Calu3 (cell line): ENCODE measurements around the gene USH2A. TPM values are rescaled to one million over a fixed set of nuclear protein-coding genes. Genes with fewer than 3 reads are reported as not detected.

ENCODE experiments used
- BruUV-seq: library from RNA; stranded (reverse); fragments of 400-500 nt; replicated peaks from 2 replicates; lab custom pipeline; 2021; lab: Mats Ljungman, UMichigan
- CTCF ChIA-PET: fragments of 300-600 bp; sonication (Branson Sonifier 250); formaldehyde crosslinking; loops from one replicate; lab custom pipeline; 2022; ENCODE audit warnings: antibody characterized with exemption; lab: Charles Lee
- DNase-seq: peaks from one replicate; pipeline ENCODE4 v3.0.0; 2022
- H3K27ac Mint-ChIP-seq: one replicate; pipeline ENCODE4 v1.8.0; 2022; ENCODE audit warnings: mixed read lengths; ENCODE audit not compliant: unreplicated experiment
- H3K27me3 Mint-ChIP-seq: one replicate; pipeline ENCODE4 v1.8.0; 2022; ENCODE audit warnings: mixed read lengths; ENCODE audit not compliant: unreplicated experiment
- H3K36me3 Mint-ChIP-seq: one replicate; pipeline ENCODE4 v1.8.0; 2022; ENCODE audit warnings: mild to moderate bottlenecking, moderate library complexity, mixed read lengths; ENCODE audit not compliant: insufficient read depth, unreplicated experiment
- H3K4me1 Mint-ChIP-seq: one replicate; pipeline ENCODE4 v1.8.0; 2022; ENCODE audit warnings: mild to moderate bottlenecking, low read depth, mixed read lengths; ENCODE audit not compliant: unreplicated experiment
- H3K4me3 Mint-ChIP-seq: one replicate; pipeline ENCODE4 v1.8.0; 2022; ENCODE audit warnings: mild to moderate bottlenecking, low read depth, moderate library complexity, mixed read lengths; ENCODE audit not compliant: unreplicated experiment
- H3K9me3 Mint-ChIP-seq: one replicate; pipeline ENCODE4 v1.8.0; 2022; ENCODE audit warnings: low read depth, mixed read lengths; ENCODE audit not compliant: unreplicated experiment
- intact Hi-C: fragments of 100-400 bp; cut with micrococcal nuclease; formaldehyde crosslinking; loops from one replicate; pipeline ENCODE4 v1.10.0; 2022; ENCODE audit not compliant: unreplicated experiment
- total RNA-seq: library from RNA; stranded (reverse); gene quantifications from 2 replicates; pipeline ENCODE4 v1.2.3, GENCODE V29; 2022
- TF ChIP-seq, protein P1 (sequence below): fragments of 200-600 bp; IDR thresholded peaks from one replicate; pipeline ENCODE4 v1.8.0; 2022; ENCODE audit warnings: antibody characterized with exemption; ENCODE audit not compliant: unreplicated experiment

Gene USH2A
- total RNA-seq, 1 experiment from 2014 or later = not detected

DNA sequence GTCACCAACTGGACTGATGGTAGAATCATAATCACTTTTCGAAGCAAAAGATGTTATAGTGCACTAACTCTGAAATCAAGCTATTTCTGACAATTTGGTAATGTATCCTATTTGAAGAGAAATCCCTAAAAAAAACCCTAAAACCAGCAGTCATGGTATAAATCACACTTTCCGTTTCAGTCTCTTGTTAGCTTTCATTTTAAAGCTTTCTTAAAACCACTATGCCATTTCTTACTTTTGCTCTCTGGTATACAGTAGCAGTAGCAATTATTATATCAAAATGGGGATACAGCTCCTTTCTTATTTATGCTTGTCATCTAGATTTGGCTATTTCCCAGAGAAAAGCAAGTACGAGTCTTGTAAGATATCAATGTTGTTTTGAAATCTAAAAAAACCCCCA is 532.8 kb downstream of the USH2A start:
- no peak overlapping the region for H3K27ac Mint-ChIP-seq
- no peaks in the 10 kb centered on the region for H3K9me3 Mint-ChIP-seq
- no peaks in the 10 kb centered on the region for H3K36me3 Mint-ChIP-seq
- no peak for DNase-seq
- TF ChIP-seq, protein P1, sequence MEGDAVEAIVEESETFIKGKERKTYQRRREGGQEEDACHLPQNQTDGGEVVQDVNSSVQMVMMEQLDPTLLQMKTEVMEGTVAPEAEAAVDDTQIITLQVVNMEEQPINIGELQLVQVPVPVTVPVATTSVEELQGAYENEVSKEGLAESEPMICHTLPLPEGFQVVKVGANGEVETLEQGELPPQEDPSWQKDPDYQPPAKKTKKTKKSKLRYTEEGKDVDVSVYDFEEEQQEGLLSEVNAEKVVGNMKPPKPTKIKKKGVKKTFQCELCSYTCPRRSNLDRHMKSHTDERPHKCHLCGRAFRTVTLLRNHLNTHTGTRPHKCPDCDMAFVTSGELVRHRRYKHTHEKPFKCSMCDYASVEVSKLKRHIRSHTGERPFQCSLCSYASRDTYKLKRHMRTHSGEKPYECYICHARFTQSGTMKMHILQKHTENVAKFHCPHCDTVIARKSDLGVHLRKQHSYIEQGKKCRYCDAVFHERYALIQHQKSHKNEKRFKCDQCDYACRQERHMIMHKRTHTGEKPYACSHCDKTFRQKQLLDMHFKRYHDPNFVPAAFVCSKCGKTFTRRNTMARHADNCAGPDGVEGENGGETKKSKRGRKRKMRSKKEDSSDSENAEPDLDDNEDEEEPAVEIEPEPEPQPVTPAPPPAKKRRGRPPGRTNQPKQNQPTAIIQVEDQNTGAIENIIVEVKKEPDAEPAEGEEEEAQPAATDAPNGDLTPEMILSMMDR = no peak
- H3K27me3 Mint-ChIP-seq = no peaks in the 10 kb centered on the region
- intact Hi-C loops = no loop called here
- no TSS peak for BruUV-seq
- H3K4me1 Mint-ChIP-seq = no peaks in the 10 kb centered on the region
- H3K4me3 Mint-ChIP-seq = no peak overlapping the region
- CTCF ChIA-PET = no interaction called here

DNA sequence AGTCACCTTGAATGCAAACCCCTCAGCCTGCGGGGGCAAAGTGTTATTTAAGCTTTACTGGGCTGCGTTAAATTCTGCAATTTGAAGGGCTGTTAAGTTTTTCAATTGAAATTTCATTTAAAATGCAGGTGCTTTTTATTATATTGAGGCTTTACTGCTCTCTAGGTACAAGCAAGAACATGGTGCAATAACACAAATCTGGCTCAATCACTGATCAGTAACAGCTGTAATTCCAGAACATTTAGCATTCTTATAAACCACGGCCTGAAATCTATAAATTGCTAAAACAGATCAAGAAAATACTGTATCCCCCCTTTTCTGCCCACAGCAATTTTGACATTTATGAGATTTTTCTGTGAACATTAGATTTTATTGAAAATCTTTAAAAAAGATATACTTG is 533.4 kb downstream of the USH2A start:
- H3K27ac Mint-ChIP-seq = no peak overlapping the region
- no TSS peak for BruUV-seq
- H3K4me1 Mint-ChIP-seq = no peaks in the 10 kb centered on the region
- H3K9me3 Mint-ChIP-seq = no peaks in the 10 kb centered on the region
- intact Hi-C loops = no loop called here
- CTCF ChIA-PET = no interaction called here
- no peaks in the 10 kb centered on the region for H3K36me3 Mint-ChIP-seq
- no peak overlapping the region for H3K4me3 Mint-ChIP-seq
- H3K27me3 Mint-ChIP-seq = no peaks in the 10 kb centered on the region
- DNase-seq = no peak
- TF ChIP-seq, protein P1 = no peak

DNA sequence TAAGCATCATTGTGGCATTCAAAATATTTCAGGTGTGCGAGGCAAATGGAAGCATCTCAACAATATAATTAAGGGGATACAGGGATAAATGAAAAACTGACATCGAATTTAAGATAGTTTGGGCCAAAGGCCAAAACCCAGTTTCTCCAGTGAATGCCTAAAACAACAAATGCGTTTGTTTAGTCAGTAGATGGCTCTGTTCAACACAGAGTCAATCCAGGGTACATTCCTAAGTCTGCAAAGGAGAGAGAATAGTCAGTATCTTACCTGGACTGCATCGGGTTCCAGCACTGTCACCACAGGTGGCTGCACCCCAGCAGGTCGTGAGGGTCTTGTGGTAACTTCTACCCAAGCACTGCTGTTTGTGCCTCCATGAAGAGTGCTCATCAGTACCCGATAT is 535.1 kb downstream of the USH2A start:
- Mint-ChIP-seq H3K9me3 (no peaks in the 10 kb centered on the region), H3K4me3 (no peak overlapping the region)

DNA sequence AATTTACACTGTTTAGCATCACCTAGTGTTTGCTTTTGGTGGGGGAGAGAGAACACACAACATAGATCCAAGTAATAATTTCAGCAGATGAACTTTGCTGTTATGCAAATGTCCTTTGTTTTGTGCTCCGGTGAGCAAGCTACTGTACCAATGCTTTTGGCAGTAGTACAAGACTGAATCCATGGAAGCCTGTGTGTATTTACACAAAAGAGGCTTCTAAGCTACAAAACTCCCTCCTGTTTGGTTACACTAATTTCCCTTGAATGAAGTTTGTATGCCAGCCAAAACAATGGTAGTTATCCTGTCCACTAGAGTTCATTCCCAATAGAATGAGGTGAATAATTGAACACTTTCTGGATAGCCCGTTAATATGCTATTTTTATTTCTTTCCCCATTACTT is 535.6 kb downstream of the USH2A start:
- DNase-seq = no peak
- H3K27me3 Mint-ChIP-seq = no peaks in the 10 kb centered on the region
- no TSS peak for BruUV-seq
- H3K36me3 Mint-ChIP-seq = no peaks in the 10 kb centered on the region
- intact Hi-C loops = no loop called here
- H3K4me3 Mint-ChIP-seq = no peak overlapping the region
- TF ChIP-seq, protein P1 = no peak
- CTCF ChIA-PET = no interaction called here
- no peak overlapping the region for H3K27ac Mint-ChIP-seq
- H3K4me1 Mint-ChIP-seq = no peaks in the 10 kb centered on the region
- H3K9me3 Mint-ChIP-seq = no peaks in the 10 kb centered on the region

More for the DNA sequence above, 535.1 kb downstream of the USH2A start:
- CTCF ChIA-PET = no interaction called here
- no TSS peak for BruUV-seq
- H3K4me1 Mint-ChIP-seq = no peaks in the 10 kb centered on the region
- no peak overlapping the region for H3K27ac Mint-ChIP-seq
- no peaks in the 10 kb centered on the region for H3K36me3 Mint-ChIP-seq
- no peaks in the 10 kb centered on the region for H3K27me3 Mint-ChIP-seq
- DNase-seq = no peak
- TF ChIP-seq, protein P1 = no peak
- intact Hi-C loops = no loop called here

DNA sequence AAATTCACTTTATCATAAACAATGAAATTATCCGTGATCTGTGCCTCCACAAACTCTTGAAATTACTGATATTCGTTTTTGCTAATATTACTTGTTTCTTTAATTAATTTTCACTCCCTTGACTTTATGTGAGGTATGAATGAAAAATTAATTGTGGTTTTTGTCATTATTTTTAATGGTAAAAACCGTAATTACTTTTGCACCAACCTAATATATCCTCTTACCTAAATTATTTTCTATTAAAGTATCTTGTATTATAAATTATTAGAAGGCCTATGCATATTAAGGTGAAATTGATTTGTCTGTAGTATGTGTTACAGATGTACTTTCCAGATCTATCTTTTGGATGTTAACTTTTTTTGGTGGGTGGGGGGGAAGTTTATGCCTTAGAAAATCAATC is 540.2 kb downstream of the USH2A start:
- CTCF ChIA-PET = no interaction called here
- no peaks in the 10 kb centered on the region for H3K4me1 Mint-ChIP-seq

More for the DNA sequence above, 540.2 kb downstream of the USH2A start:
- no peak overlapping the region for H3K27ac Mint-ChIP-seq
- no peaks in the 10 kb centered on the region for H3K27me3 Mint-ChIP-seq
- no TSS peak for BruUV-seq
- H3K36me3 Mint-ChIP-seq = no peaks in the 10 kb centered on the region
- TF ChIP-seq, protein P1 = no peak
- H3K4me3 Mint-ChIP-seq = no peak overlapping the region
- no peak for DNase-seq
- intact Hi-C loops = no loop called here
- no peaks in the 10 kb centered on the region for H3K9me3 Mint-ChIP-seq
